Mesenchymal stem cell (in vitro differentiated cells and primary cell): ENCODE measurements around the gene FIBCD1.

Experiments
- DNase-seq: peaks from one replicate; pipeline ENCODE4 v3.0.0-alpha.2; 2013
- H2AFZ ChIP-seq: one replicate; pipeline ENCODE4 v1.6.1; 2013; ENCODE audit warnings: low read depth, mild to moderate bottlenecking, control low read depth, inconsistent platforms, low read length, moderate library complexity
- H2AK5ac ChIP-seq: 2 replicates; pipeline ENCODE4 v1.6.1; 2013; ENCODE audit warnings: low read length, moderate library complexity, mild to moderate bottlenecking, inconsistent platforms; ENCODE audit not compliant: severe bottlenecking
- H2BK120ac ChIP-seq: one replicate; pipeline ENCODE4 v1.6.1; 2013; ENCODE audit warnings: low read depth, mild to moderate bottlenecking, inconsistent platforms, low read length, moderate library complexity
- H2BK12ac ChIP-seq, 2 experiments: one replicate each; pipeline ENCODE4 v1.6.1; 2013; ENCODE audit warnings: inconsistent platforms in 2 of 2, low read length in 2 of 2, mild to moderate bottlenecking in 2 of 2, moderate library complexity in 2 of 2, control low read depth in 1 of 2
- H2BK15ac ChIP-seq: one replicate; pipeline ENCODE4 v1.6.1; 2013; ENCODE audit warnings: mild to moderate bottlenecking, low read depth, inconsistent platforms; ENCODE audit not compliant: poor library complexity, severe bottlenecking
- H2BK5ac ChIP-seq: 2 replicates; pipeline ENCODE4 v1.6.1; 2013; ENCODE audit warnings: low read depth, mild to moderate bottlenecking, low read length, control low read depth, inconsistent platforms; ENCODE audit not compliant: poor library complexity, severe bottlenecking
- H3K14ac ChIP-seq, 2 experiments: one replicate each; pipeline ENCODE4 v1.6.1; 2013; ENCODE audit warnings: inconsistent platforms in 2 of 2, low read length in 2 of 2, control low read depth in 1 of 2, mild to moderate bottlenecking in 1 of 2, moderate library complexity in 1 of 2
- H3K18ac ChIP-seq, 2 experiments: one replicate each; pipeline ENCODE4 v1.6.1; 2013; ENCODE audit warnings: inconsistent platforms in 2 of 2, low read length in 2 of 2, control low read depth in 1 of 2, low read depth in 1 of 2, mild to moderate bottlenecking in 1 of 2
- H3K23ac ChIP-seq, 2 experiments: one replicate each; pipeline ENCODE4 v1.6.1; 2013; ENCODE audit warnings: inconsistent platforms in 2 of 2, low read length in 2 of 2, mild to moderate bottlenecking in 2 of 2, moderate library complexity in 2 of 2, control low read depth in 1 of 2
- H3K27ac ChIP-seq: 2 replicates; pipeline ENCODE4 v1.5.1; 2013; ENCODE audit warnings: mild to moderate bottlenecking, moderate library complexity, low read length, control low read depth, inconsistent platforms; ENCODE audit not compliant: poor library complexity, severe bottlenecking
- H3K27me3 ChIP-seq, 2 experiments: 2 replicates each; pipeline versions ENCODE4 v1.6.1 to v1.7.0; 2013; ENCODE audit warnings: low read length in 2 of 2, mild to moderate bottlenecking in 2 of 2, moderate library complexity in 2 of 2, control low read depth in 1 of 2, inconsistent platforms in 1 of 2; ENCODE audit not compliant: control insufficient read depth in 1 of 2, insufficient read depth in 1 of 2
- H3K36me3 ChIP-seq, 2 experiments: 2 replicates each; pipeline versions ENCODE4 v1.6.1 to v1.7.0; 2013; ENCODE audit warnings: low read length in 2 of 2, control low read depth in 1 of 2, inconsistent platforms in 1 of 2, low read depth in 1 of 2, mild to moderate bottlenecking in 1 of 2; ENCODE audit not compliant: insufficient read depth in 2 of 2, control insufficient read depth in 1 of 2
- H3K4ac ChIP-seq, 2 experiments: one replicate each; pipeline ENCODE4 v1.6.1; 2013; ENCODE audit warnings: inconsistent platforms in 2 of 2, low read length in 2 of 2, mild to moderate bottlenecking in 2 of 2, moderate library complexity in 2 of 2, control low read depth in 1 of 2, low read depth in 1 of 2
- H3K4me1 ChIP-seq: 2 replicates; pipeline ENCODE4 v1.6.1; 2013; ENCODE audit warnings: low read depth, low read length, control low read depth; ENCODE audit not compliant: control insufficient read depth, insufficient read depth
- H3K4me2 ChIP-seq: 2 replicates; pipeline ENCODE4 v1.6.1; 2013; ENCODE audit warnings: low read length, mild to moderate bottlenecking, inconsistent platforms; ENCODE audit not compliant: poor library complexity, severe bottlenecking
- H3K4me3 ChIP-seq, 2 experiments: 2 replicates each; pipeline versions ENCODE4 v1.5.1 to v1.7.0; 2013; ENCODE audit warnings: low read length in 2 of 2, mild to moderate bottlenecking in 2 of 2, control low read depth in 1 of 2, low read depth in 1 of 2; ENCODE audit not compliant: insufficient read depth in 1 of 2
- H3K79me1 ChIP-seq: replicated peaks from 2 replicates; pipeline ENCODE4 v1.6.1; 2013; ENCODE audit warnings: mild to moderate bottlenecking, control low read depth, low read length, inconsistent platforms; ENCODE audit not compliant: poor library complexity, severe bottlenecking
- H3K9ac ChIP-seq: 2 replicates; pipeline ENCODE4 v1.7.0; 2013; ENCODE audit warnings: mild to moderate bottlenecking, low read length, moderate library complexity
- H3K9me3 ChIP-seq: 2 replicates; pipeline ENCODE4 v1.7.0; 2013; ENCODE audit warnings: mild to moderate bottlenecking, low read length; ENCODE audit not compliant: control insufficient read depth
- H4K8ac ChIP-seq: one replicate; pipeline ENCODE4 v1.6.1; 2013; ENCODE audit warnings: inconsistent platforms, mild to moderate bottlenecking, low read length, moderate library complexity
- H4K91ac ChIP-seq: one replicate; pipeline ENCODE4 v1.6.1; 2013; ENCODE audit warnings: mild to moderate bottlenecking, low read length, inconsistent platforms
- WGBS: methylation state at CpG from one replicate; pipeline ENCODE4 v1.1.7; 2013; ENCODE audit warnings: mixed read lengths; 5-methylcytosine and 5-hydroxymethylcytosine counted together

Gene FIBCD1

DNA sequence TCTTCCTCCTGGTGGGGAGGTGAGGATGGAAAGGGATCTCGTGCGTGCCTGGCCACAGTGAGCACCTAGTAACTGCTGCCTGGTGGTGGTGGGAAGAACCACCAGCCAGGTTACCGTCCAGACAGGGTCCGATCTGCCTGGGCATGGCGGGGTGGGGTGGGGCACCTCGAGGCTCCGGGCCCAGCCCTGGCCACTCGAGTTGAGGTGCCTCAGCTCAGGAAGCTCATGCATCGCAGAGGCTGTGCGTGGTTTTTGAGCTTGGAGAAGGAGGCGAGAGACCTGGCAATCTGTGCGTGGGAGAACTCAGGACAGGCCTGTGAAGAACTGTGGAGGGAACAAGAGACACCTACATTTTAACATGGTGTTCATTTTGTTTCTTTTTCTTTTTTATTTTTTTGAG is 31.0 kb upstream of the FIBCD1 start:
- WGBS = 94% methylated on average over 5 of the region's 12 CpGs
- Histone ChIP-seq H3K4me2 (no peak overlapping the region), H4K8ac (no peak overlapping the region), H3K27ac (no peak overlapping the region), H2BK120ac (no peak overlapping the region), H2BK12ac (no peak overlapping the region), H3K27me3 (peaks cover 29 to 40% of the 10 kb centered on the region in 2 experiments), H3K23ac (no peak overlapping the region), H3K18ac (no peak overlapping the region), H3K79me1 (no peaks in the 10 kb centered on the region), H2AFZ (no peak overlapping the region), H2BK15ac (no peak overlapping the region), H3K4ac (no peak overlapping the region), H2BK5ac (no peak overlapping the region), H3K4me1 (no peaks in the 10 kb centered on the region), H3K9me3 (peaks cover 4% of the 10 kb centered on the region), H3K9ac (no peak overlapping the region), H2AK5ac (no peak overlapping the region), H3K36me3 (no peaks in the 10 kb centered on the region), H4K91ac (no peak overlapping the region), H3K14ac (no peak overlapping the region), H3K4me3 (no peak overlapping the region)
- DNase-seq = no peak

DNA sequence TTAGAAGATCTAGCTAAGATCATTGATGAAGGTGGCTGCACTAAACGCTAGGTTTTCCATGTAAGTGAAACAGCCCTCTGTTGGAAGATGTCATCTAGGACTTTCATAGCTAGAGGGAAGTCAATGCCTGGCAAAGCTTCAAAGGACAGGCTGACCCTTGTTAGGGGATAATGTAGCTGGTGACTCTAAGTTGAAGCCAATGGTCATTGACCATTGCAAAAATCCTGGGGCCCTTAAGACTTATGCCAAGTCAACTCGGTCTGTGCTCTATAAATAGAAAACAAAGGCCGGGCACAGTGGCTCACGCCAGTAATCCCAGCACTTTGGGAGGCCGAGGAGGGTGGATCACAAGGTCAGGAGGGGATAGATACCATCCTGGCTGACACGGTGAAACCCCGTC is 26.6 kb upstream of the FIBCD1 start:
- Histone ChIP-seq H4K8ac (no peak overlapping the region), H2AFZ (no peak overlapping the region), H3K79me1 (no peaks in the 10 kb centered on the region), H3K9me3 (peaks cover 7% of the 10 kb centered on the region), H4K91ac (no peak overlapping the region), H3K4me1 (peaks cover 11% of the 10 kb centered on the region), H2BK12ac (no peak overlapping the region), H3K4ac (no peak overlapping the region), H3K27ac (no peak overlapping the region), H2BK5ac (no peak overlapping the region), H2BK120ac (no peak overlapping the region), H2AK5ac (no peak overlapping the region), H3K27me3 (no peaks in the 10 kb centered on the region), H3K4me2 (no peak overlapping the region), H2BK15ac (no peak overlapping the region), H3K9ac (no peak overlapping the region), H3K18ac (no peak overlapping the region), H3K36me3 (no peaks in the 10 kb centered on the region), H3K4me3 (no peak overlapping the region), H3K14ac (no peak overlapping the region), H3K23ac (no peak overlapping the region)
- 90% methylated on average over 7 of the region's 7 CpGs for WGBS
- DNase-seq = no peak

DNA sequence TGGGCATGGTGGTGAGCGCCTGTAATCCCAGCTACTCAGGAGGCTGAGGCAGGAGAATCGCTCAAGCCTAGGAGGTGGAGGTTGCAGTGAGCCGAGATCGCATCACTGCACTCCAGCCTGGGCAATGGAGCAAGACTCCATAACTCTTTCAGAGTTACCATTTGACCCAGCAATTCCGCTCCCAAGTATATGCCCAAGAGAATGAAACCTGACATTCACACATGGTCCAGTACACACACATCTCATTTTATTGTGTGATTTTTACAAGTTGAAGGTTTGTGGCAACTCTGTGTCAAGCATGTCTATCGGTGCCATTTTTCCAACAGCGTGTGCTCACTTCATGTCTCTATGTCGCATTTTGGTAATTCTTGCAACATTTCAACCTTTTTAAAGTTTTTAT is 24.9 kb upstream of the FIBCD1 start:
- no peak for DNase-seq
- Histone ChIP-seq H3K27me3 (no peaks in the 10 kb centered on the region), H2BK15ac (no peak overlapping the region), H3K23ac (no peak overlapping the region), H3K4me3 (no peak overlapping the region), H3K4me2 (no peak overlapping the region), H3K4ac (no peak overlapping the region), H2BK120ac (no peak overlapping the region), H3K18ac (no peak overlapping the region), H2BK5ac (no peak overlapping the region), H3K9ac (no peak overlapping the region), H3K79me1 (no peaks in the 10 kb centered on the region), H3K14ac (no peak overlapping the region), H4K91ac (no peak overlapping the region), H2AK5ac (no peak overlapping the region), H3K9me3 (peaks cover 7% of the 10 kb centered on the region), H2BK12ac (no peak overlapping the region), H3K36me3 (no peaks in the 10 kb centered on the region), H2AFZ (no peak overlapping the region), H4K8ac (no peak overlapping the region), H3K4me1 (peaks cover 11% of the 10 kb centered on the region), H3K27ac (no peak overlapping the region)
- WGBS = 94% methylated on average over 4 of the region's 8 CpGs

DNA sequence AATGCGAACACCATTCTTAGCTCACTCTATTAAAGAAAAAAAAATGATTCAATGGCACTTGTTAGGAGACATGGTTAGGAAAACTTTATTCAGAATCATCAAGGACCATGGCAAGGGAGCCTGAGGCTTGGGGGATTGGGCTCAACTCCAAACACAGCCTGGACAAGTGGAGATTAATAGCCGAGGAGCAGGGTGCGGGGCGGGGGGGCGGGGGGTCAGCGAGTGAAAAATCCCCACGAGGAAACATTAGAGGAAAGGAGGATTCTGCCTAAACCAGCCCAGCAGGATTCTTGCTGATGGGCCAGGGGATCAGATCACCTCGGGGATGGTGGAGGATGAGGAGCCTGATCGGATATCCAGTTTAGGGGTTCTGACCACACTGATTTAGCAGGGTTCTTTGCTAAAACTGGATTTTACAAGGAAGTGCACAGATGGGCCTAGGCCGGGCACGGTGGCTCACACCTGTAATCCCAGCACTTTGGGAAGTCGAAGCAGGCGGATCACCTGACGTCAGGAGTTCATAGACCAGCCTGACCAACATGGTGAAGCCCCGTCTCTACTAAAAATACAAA is 24.4 kb upstream of the FIBCD1 start:
- H2BK15ac ChIP-seq = no peak overlapping the region
- no peaks in the 10 kb centered on the region for H3K36me3 ChIP-seq
- no peak overlapping the region for H3K9ac ChIP-seq
- H3K4me2 ChIP-seq = no peak overlapping the region
- no peak overlapping the region for H2AFZ ChIP-seq
- no peak overlapping the region for H3K4ac ChIP-seq
- no peak overlapping the region for H4K91ac ChIP-seq
- no peak overlapping the region for H2BK12ac ChIP-seq
- no peaks in the 10 kb centered on the region for H3K79me1 ChIP-seq
- H3K27me3 ChIP-seq = no peaks in the 10 kb centered on the region
- H3K18ac ChIP-seq = no peak overlapping the region
- no peak overlapping the region for H3K23ac ChIP-seq
- no peak overlapping the region for H3K14ac ChIP-seq
- 98% methylated on average over 14 of the region's 15 CpGs for WGBS
- H3K9me3 ChIP-seq = peaks cover 7% of the 10 kb centered on the region
- DNase-seq = no peak
- no peak overlapping the region for H3K4me3 ChIP-seq
- H4K8ac ChIP-seq = no peak overlapping the region
- peak overlapping the region; percentile 27 for H2BK120ac ChIP-seq
- no peak overlapping the region for H2BK5ac ChIP-seq
- H3K27ac ChIP-seq = no peak overlapping the region
- no peak overlapping the region for H2AK5ac ChIP-seq
- H3K4me1 ChIP-seq = peaks cover 11% of the 10 kb centered on the region
